ENCODE measurements around the gene SLC5A12.

- TF ChIP-seq CTCF (conservative IDR thresholded peaks at IDR 0.05; ENCODE audit: low read depth, low read length) = no peak
- no peak for TF ChIP-seq EZH2 (IDR thresholded peaks at IDR 0.05; ENCODE audit: borderline replicate concordance, low read depth, low read length, poor library complexity, severe bottlenecking)
Observed at GRCh38 chr11:26743622-26744021, 21.8 kb upstream of the SLC5A12 start.

All from A673 (cell line).